Measurements from ENCODE around the gene SEC16A. TPM values are rescaled to one million over a fixed set of nuclear protein-coding genes. Genes with fewer than 3 reads are reported as not detected.
"Not testable (repeated sequence)": the region's sequence is repeated elsewhere in the genome, so short reads cannot be mapped to it uniquely, and the experiment has no call there.

SEC16A gene
- total RNA-seq, 4 donors from 2014 or later: 47.7 to 73.8 (median 62.5) TPM

GRCh38 chr9:136409557-136410455 lies 73.0 kb downstream of the SEC16A start:
- Histone ChIP-seq H3K27ac (peak overlapping the region in 2 of 3 donors; percentile 38 to 52), H3K36me3 (peaks cover 21 to 29% of the 10 kb centered on the region in 2 donors), H3K9me3 (no peaks in the 10 kb centered on the region), H3K27me3 (no peaks in the 10 kb centered on the region), H3K4me1 (peaks cover 17 to 21% of the 10 kb centered on the region in 2 donors), H3K4me3 (replicated peaks in 1 of 3) (peak overlapping the region in 2 of 3 donors; percentile 3 to 92)
- peak; percentile 52 to 58 for DNase-seq
- intact Hi-C loops (cut with DNase I): no loop called here
- 14 to 39% methylated on average over 10 to 12 of the region's 71 CpGs for WGBS, 2 donors
- TF ChIP-seq CTCF (IDR thresholded peaks at IDR 0.05) (no peak), POLR2A (IDR thresholded peaks at IDR 0.05) (no peak)

GRCh38 chr9:136407911-136408310 lies 74.9 kb downstream of the SEC16A start:
- intact Hi-C loops (cut with DNase I): no loop called here

GRCh38 chr9:136407061-136407460 lies 75.8 kb downstream of the SEC16A start:
- H3K27me3 ChIP-seq; DNase-seq; intact Hi-C loops (cut with DNase I); H3K9me3 ChIP-seq; H3K27ac ChIP-seq; H3K4me3 ChIP-seq (replicated peaks in 1 of 3): not testable (repeated sequence)
- peaks cover 8 to 21% of the 10 kb centered on the region in 2 donors for H3K36me3 ChIP-seq
- peaks cover 17 to 19% of the 10 kb centered on the region in 2 donors for H3K4me1 ChIP-seq
- 93 to 96% methylated on average over 18 to 28 of the region's 28 CpGs for WGBS, 2 donors

More at GRCh38 chr9:136407911-136408310, 74.9 kb downstream of the SEC16A start:
- 90 to 95% methylated on average over 6 to 7 of the region's 7 CpGs for WGBS, 2 donors
- no peak overlapping the region for H3K4me3 ChIP-seq (replicated peaks in 1 of 3)
- TF ChIP-seq POLR2A (IDR thresholded peaks at IDR 0.05): no peak
- TF ChIP-seq CTCF (IDR thresholded peaks at IDR 0.05): no peak
- peaks cover 11 to 23% of the 10 kb centered on the region in 2 donors for H3K36me3 ChIP-seq
- no peaks in the 10 kb centered on the region for H3K27me3 ChIP-seq
- no peaks in the 10 kb centered on the region for H3K9me3 ChIP-seq
- no peak for DNase-seq
- H3K4me1 ChIP-seq: peaks cover 17 to 21% of the 10 kb centered on the region in 2 donors
- no peak overlapping the region for H3K27ac ChIP-seq

GRCh38 chr9:136405904-136406303 lies 76.9 kb downstream of the SEC16A start:
- H3K4me3 ChIP-seq (replicated peaks in 1 of 3); H3K27me3 ChIP-seq; H3K27ac ChIP-seq; H3K9me3 ChIP-seq; DNase-seq; intact Hi-C loops (cut with DNase I): not testable (repeated sequence)
- peaks cover 8 to 21% of the 10 kb centered on the region in 2 donors for H3K36me3 ChIP-seq
- 91 to 93% methylated on average over 9 to 10 of the region's 10 CpGs for WGBS, 2 donors
- H3K4me1 ChIP-seq: peaks cover 7 to 11% of the 10 kb centered on the region in 2 donors

- DNase-seq: no peak
- 92 to 93% methylated on average over 7 of the region's 7 CpGs for WGBS, 2 donors
- Histone ChIP-seq H3K4me3 (replicated peaks in 1 of 3) (no peak overlapping the region), H3K36me3 (peaks cover 8 to 21% of the 10 kb centered on the region in 2 donors), H3K9me3 (no peaks in the 10 kb centered on the region), H3K27me3 (no peaks in the 10 kb centered on the region), H3K4me1 (peaks cover 11 to 14% of the 10 kb centered on the region in 2 donors), H3K27ac (no peak overlapping the region)
- TF ChIP-seq CTCF (IDR thresholded peaks at IDR 0.05) (no peak), POLR2A (IDR thresholded peaks at IDR 0.05) (no peak)
- intact Hi-C loops (cut with DNase I): no loop called here
These were observed 77.4 kb downstream of the SEC16A start for GRCh38 chr9:136405481-136405880.

- peaks cover 8 to 21% of the 10 kb centered on the region in 2 donors for H3K36me3 ChIP-seq
- TF ChIP-seq CTCF (IDR thresholded peaks at IDR 0.05): no peak
- no peak for TF ChIP-seq POLR2A (IDR thresholded peaks at IDR 0.05)
- peaks cover 13 to 14% of the 10 kb centered on the region in 2 donors for H3K4me1 ChIP-seq
These were observed 78.1 kb downstream of the SEC16A start for GRCh38 chr9:136404801-136405136.

More at GRCh38 chr9:136404801-136405136, 78.1 kb downstream of the SEC16A start:
- intact Hi-C loops (cut with DNase I): loop anchor here (5.0 kb wide), 1 partner anchor 33 kb away; the partner anchor contains the start of gene INPP5E
- H3K27me3 ChIP-seq: no peaks in the 10 kb centered on the region
- H3K4me3 ChIP-seq (replicated peaks in 1 of 3): no peak overlapping the region
- no peak for DNase-seq
- H3K27ac ChIP-seq: no peak overlapping the region
- 90 to 91% methylated on average over 7 to 14 of the region's 14 CpGs for WGBS, 2 donors
- no peaks in the 10 kb centered on the region for H3K9me3 ChIP-seq

Measured in thyroid gland (tissue), 4 donors.